Measurements from ENCODE around the gene FHOD3. TPM values are rescaled to one million over a fixed set of nuclear protein-coding genes. Genes with fewer than 3 reads are reported as not detected.

Gene FHOD3
- total RNA-seq, 6 experiments from 2014 or later = 0.44 to 1.2 (median 0.62) TPM

GRCh38 chr18:36450264-36450663, 152.8 kb downstream of the FHOD3 start:
- ATAC-seq = no peak
- Histone ChIP-seq H3K27ac (no peak overlapping the region), H3K36me3 (no peaks in the 10 kb centered on the region), H3K9me3 (no peaks in the 10 kb centered on the region), H3K27me3 (no peaks in the 10 kb centered on the region), H3K4me1 (no peaks in the 10 kb centered on the region), H3K4me3 (no peak overlapping the region)
- no peak for TF ChIP-seq POLR2A (IDR thresholded peaks at IDR 0.05)
- no peak for TF ChIP-seq CTCF (IDR thresholded peaks at IDR 0.05)
- no peak for DNase-seq
- 62% methylated on average over 6 of the region's 6 CpGs for WGBS (ENCODE audit: insufficient coverage, low coverage, low lambda C conversion rate, missing lambda C conversion rate)
- intact Hi-C loops (cut with DNase I) = no loop called here

GRCh38 chr18:36451454-36452251, 154.1 kb downstream of the FHOD3 start:
- intact Hi-C loops (cut with DNase I) = no loop called here
- no peaks in the 10 kb centered on the region for H3K27me3 ChIP-seq
- H3K4me1 ChIP-seq = no peaks in the 10 kb centered on the region
- H3K4me3 ChIP-seq = no peak overlapping the region
- no peak overlapping the region for H3K27ac ChIP-seq
- H3K9me3 ChIP-seq = no peaks in the 10 kb centered on the region
- no peaks in the 10 kb centered on the region for H3K36me3 ChIP-seq
- no peak for TF ChIP-seq CTCF (IDR thresholded peaks at IDR 0.05)
- no peak for TF ChIP-seq POLR2A (IDR thresholded peaks at IDR 0.05)
- DNase-seq = no peak
- ATAC-seq = no peak
- 65% methylated on average over 14 of the region's 15 CpGs for WGBS (ENCODE audit: insufficient coverage, low coverage, low lambda C conversion rate, missing lambda C conversion rate)

- Histone ChIP-seq H3K27ac (no peak overlapping the region), H3K27me3 (no peaks in the 10 kb centered on the region), H3K4me1 (no peaks in the 10 kb centered on the region), H3K36me3 (no peaks in the 10 kb centered on the region), H3K4me3 (no peak overlapping the region), H3K9me3 (no peaks in the 10 kb centered on the region)
- intact Hi-C loops (cut with DNase I) = no loop called here
- DNase-seq = no peak
- ATAC-seq = no peak
- WGBS (ENCODE audit: insufficient coverage, low coverage, low lambda C conversion rate, missing lambda C conversion rate) = no CpG with 5 or more reads among the region's 2 CpGs
- TF ChIP-seq CTCF (IDR thresholded peaks at IDR 0.05) (no peak), POLR2A (IDR thresholded peaks at IDR 0.05) (no peak)
These were observed 156.7 kb downstream of the FHOD3 start for GRCh38 chr18:36454245-36454644.

- no peak for TF ChIP-seq CTCF (IDR thresholded peaks at IDR 0.05)
- no peaks in the 10 kb centered on the region for H3K9me3 ChIP-seq
- H3K27me3 ChIP-seq = no peaks in the 10 kb centered on the region
- DNase-seq (no peak), ATAC-seq (no peak)
- intact Hi-C loops (cut with DNase I) = no loop called here
- H3K4me3 ChIP-seq = no peak overlapping the region
- H3K36me3 ChIP-seq = no peaks in the 10 kb centered on the region
- no peak overlapping the region for H3K27ac ChIP-seq
- 31% methylated on average over 4 of the region's 4 CpGs for WGBS (ENCODE audit: insufficient coverage, low coverage, low lambda C conversion rate, missing lambda C conversion rate)
- no peaks in the 10 kb centered on the region for H3K4me1 ChIP-seq
These were observed 157.4 kb downstream of the FHOD3 start for GRCh38 chr18:36454848-36455458.
